GM19455 (cell line): ENCODE measurements around the gene XPNPEP3.
A peak's percentile ranks its signal among the peaks of the same experiment; 100 is the strongest.
"Not testable (repeated sequence)": the region's sequence is repeated elsewhere in the genome, so short reads cannot be mapped to it uniquely, and the experiment has no call there.

Source experiments
- ATAC-seq: cut with Tn5 transposase; IDR thresholded peaks from one replicate; pipeline ENCODE4 v1.9.1; 2021; ENCODE audit not compliant: unreplicated experiment

The XPNPEP3 gene

GRCh38 chr22:40855979-40856512 lies 902 bp upstream of the XPNPEP3 start:
- ATAC-seq: peak; percentile 25

GRCh38 chr22:40857309-40857855 lies 434 bp downstream of the XPNPEP3 start:
- ATAC-seq: no peak

GRCh38 chr22:40862013-40862412 lies 5.1 kb downstream of the XPNPEP3 start, which contains the start of gene DNAJB7:
DNAJB7 (minus strand) TSS chr22:40862113; CDS start chr22:40861994, 119 bp downstream.
- ATAC-seq: no peak

GRCh38 chr22:40862537-40862936 lies 5.6 kb downstream of the XPNPEP3 start:
- no peak for ATAC-seq

- no peak for ATAC-seq
These were observed 10.2 kb downstream of the XPNPEP3 start for GRCh38 chr22:40867109-40867508.

GRCh38 chr22:40868379-40868778 lies 11.4 kb downstream of the XPNPEP3 start:
- not testable (repeated sequence) for ATAC-seq

GRCh38 chr22:40874016-40874415 lies 17.1 kb downstream of the XPNPEP3 start:
- no peak for ATAC-seq

- no peak for ATAC-seq
These were observed 18.2 kb downstream of the XPNPEP3 start for GRCh38 chr22:40875111-40875510.

- no peak for ATAC-seq
These were observed 20.0 kb downstream of the XPNPEP3 start for GRCh38 chr22:40876907-40877306.

- ATAC-seq: no peak
These were observed 20.5 kb downstream of the XPNPEP3 start for GRCh38 chr22:40877488-40877887.

GRCh38 chr22:40878922-40879321 lies 22.0 kb downstream of the XPNPEP3 start:
- ATAC-seq: no peak

- no peak for ATAC-seq
These were observed 32.2 kb downstream of the XPNPEP3 start for GRCh38 chr22:40889116-40889515.

GRCh38 chr22:40890881-40891280 lies 33.9 kb downstream of the XPNPEP3 start:
- no peak for ATAC-seq

- ATAC-seq: no peak
These were observed 37.5 kb downstream of the XPNPEP3 start for GRCh38 chr22:40894417-40894816.

GRCh38 chr22:40898850-40899357 lies 42.0 kb downstream of the XPNPEP3 start:
- ATAC-seq: no peak

- no peak for ATAC-seq
These were observed 47.2 kb downstream of the XPNPEP3 start for GRCh38 chr22:40904101-40904500.

- ATAC-seq: no peak
These were observed 51.9 kb downstream of the XPNPEP3 start for GRCh38 chr22:40908895-40909294.

- ATAC-seq: no peak
These were observed 54.8 kb downstream of the XPNPEP3 start for GRCh38 chr22:40911772-40912171.

GRCh38 chr22:40912987-40913386 lies 56.0 kb downstream of the XPNPEP3 start:
- not testable (repeated sequence) for ATAC-seq

- ATAC-seq: no peak
These were observed 62.5 kb downstream of the XPNPEP3 start for GRCh38 chr22:40919446-40919845.

- ATAC-seq: no peak
These were observed 63.6 kb downstream of the XPNPEP3 start for GRCh38 chr22:40920526-40920925.

GRCh38 chr22:40922484-40923303 lies 65.7 kb downstream of the XPNPEP3 start:
- no peak for ATAC-seq
